IMR-90 (cell line): ENCODE results near the gene MBD1. TPM values are rescaled to one million over a fixed set of nuclear protein-coding genes. Genes with fewer than 3 reads are reported as not detected.

Source experiments
- ATAC-seq: fragments of 200-7000 bp; cut with Tn5 transposase; 2 replicates; pipeline ENCODE4 v1.9.1; 2020; ENCODE audit warnings: low read depth, mild to moderate bottlenecking, moderate library complexity
- BruUV-seq: library from RNA; stranded (reverse); fragments of 400-500 nt; replicated peaks from 2 replicates; lab custom pipeline; 2021; lab: Mats Ljungman, UMichigan
- CTCF ChIA-PET: fragments of 300-600 bp; formaldehyde crosslinking; extraction: SDS; loops from one replicate; lab custom pipeline; 2021; ENCODE audit warnings: antibody characterized with exemption; lab: Yijun Ruan, JAX
- POLR2A ChIA-PET: fragments of 300-600 bp; sonication (Branson Sonifier 250); formaldehyde crosslinking; loops from one replicate; lab custom pipeline; 2022; ENCODE audit warnings: antibody characterized with exemption; ENCODE audit not compliant: unreplicated experiment; lab: Charles Lee
- DNase-seq: peaks from one replicate; pipeline ENCODE4 v3.0.0; 2013
- H2AFZ ChIP-seq: replicated peaks from 2 replicates; pipeline ENCODE3; 2013; ENCODE audit warnings: low read length, mild to moderate bottlenecking; ENCODE audit not compliant: poor library complexity
- H2AK5ac ChIP-seq: 2 replicates; pipeline ENCODE4 v1.6.1; 2013; ENCODE audit warnings: low read depth, low read length, inconsistent platforms
- H2AK9ac ChIP-seq: replicated peaks from 2 replicates; pipeline ENCODE3; 2013; ENCODE audit warnings: mild to moderate bottlenecking, low read depth, low read length, moderate library complexity; ENCODE audit not compliant: poor library complexity
- H2BK120ac ChIP-seq: 2 replicates; pipeline ENCODE4 v1.6.1; 2013; ENCODE audit warnings: low read depth, low read length, inconsistent platforms
- H2BK15ac ChIP-seq: 3 replicates; pipeline ENCODE4 v1.6.1; 2013; ENCODE audit warnings: low read depth, low read length, inconsistent platforms
- H2BK20ac ChIP-seq: 2 replicates; pipeline ENCODE4 v1.6.1; 2013; ENCODE audit warnings: low read depth, mild to moderate bottlenecking, inconsistent platforms, low read length, moderate library complexity
- H2BK5ac ChIP-seq: 2 replicates; pipeline ENCODE4 v1.6.1; 2013; ENCODE audit warnings: mild to moderate bottlenecking, low read depth, low read length, inconsistent platforms; ENCODE audit not compliant: poor library complexity, severe bottlenecking
- H3K14ac ChIP-seq: replicated peaks from 2 replicates; pipeline ENCODE4 v1.6.1; 2013; ENCODE audit warnings: low read depth, low read length, inconsistent platforms
- H3K18ac ChIP-seq: 2 replicates; pipeline ENCODE4 v1.6.1; 2013; ENCODE audit warnings: low read depth, low read length, control low read depth
- H3K23ac ChIP-seq: 2 replicates; pipeline ENCODE4 v1.6.1; 2013; ENCODE audit warnings: low read depth, low read length, inconsistent platforms
- H3K27ac ChIP-seq: 2 replicates; pipeline ENCODE4 v1.5.1; 2013; ENCODE audit warnings: mild to moderate bottlenecking, control low read depth, low read length; ENCODE audit not compliant: insufficient read depth
- H3K27me3 ChIP-seq: 2 replicates; pipeline ENCODE4 v1.6.1; 2013; ENCODE audit warnings: low read length; ENCODE audit not compliant: control insufficient read depth, insufficient read depth
- H3K36me3 ChIP-seq: 2 replicates; pipeline ENCODE4 v1.6.1; 2013; ENCODE audit warnings: low read length, mixed read lengths; ENCODE audit not compliant: control insufficient read depth, insufficient read depth
- H3K4ac ChIP-seq: 2 replicates; pipeline ENCODE4 v1.6.1; 2013; ENCODE audit warnings: low read depth, low read length, inconsistent platforms
- H3K4me1 ChIP-seq: 2 replicates; pipeline ENCODE4 v1.6.1; 2013; ENCODE audit warnings: low read length, mixed read lengths; ENCODE audit not compliant: control insufficient read depth, insufficient read depth
- H3K4me2 ChIP-seq: 2 replicates; pipeline ENCODE4 v1.6.1; 2013; ENCODE audit warnings: low read depth, mild to moderate bottlenecking, control low read depth, low read length, moderate library complexity
- H3K4me3 ChIP-seq: 2 replicates; pipeline ENCODE4 v1.5.1; 2013; ENCODE audit warnings: low read depth, mild to moderate bottlenecking, control low read depth, low read length, moderate library complexity; ENCODE audit not compliant: insufficient read depth
- H3K56ac ChIP-seq: 2 replicates; pipeline ENCODE4 v1.6.1; 2013; ENCODE audit warnings: low read length, inconsistent platforms; ENCODE audit not compliant: insufficient read depth; ENCODE audit errors: extremely low read depth
- H3K79me1 ChIP-seq, 2 experiments: 2 replicates each; pipeline ENCODE4 v1.6.1; 2013; ENCODE audit warnings: low read length in 2 of 2, inconsistent platforms in 1 of 2, low read depth in 1 of 2
- H3K9ac ChIP-seq: 2 replicates; pipeline ENCODE4 v1.6.1; 2013; ENCODE audit warnings: low read depth, low read length, control low read depth
- H3K9me1 ChIP-seq: 2 replicates; pipeline ENCODE4 v1.6.1; 2013; ENCODE audit warnings: low read length, inconsistent platforms; ENCODE audit not compliant: insufficient read depth
- H3K9me3 ChIP-seq: 2 replicates; pipeline ENCODE4 v1.6.1; 2013; ENCODE audit warnings: low read length; ENCODE audit not compliant: control insufficient read depth, insufficient read depth
- H4K20me1 ChIP-seq: 2 replicates; pipeline ENCODE4 v1.6.1; 2013; ENCODE audit warnings: low read length, inconsistent platforms; ENCODE audit not compliant: insufficient read depth
- H4K5ac ChIP-seq: 2 replicates; pipeline ENCODE4 v1.6.1; 2013; ENCODE audit warnings: mild to moderate bottlenecking, low read depth, low read length, control low read depth
- H4K8ac ChIP-seq, 2 experiments: 2 replicates each; pipeline ENCODE4 v1.6.1; 2013; ENCODE audit warnings: low read depth in 2 of 2, low read length in 2 of 2, control low read depth in 1 of 2, inconsistent platforms in 1 of 2
- H4K91ac ChIP-seq: 2 replicates; pipeline ENCODE4 v1.6.1; 2013; ENCODE audit warnings: low read depth, low read length, inconsistent platforms; ENCODE audit not compliant: insufficient read depth
- CHD1 ChIP-seq: IDR thresholded peaks from 2 replicates; pipeline ENCODE4 v1.6.1; 2012; ENCODE audit warnings: low read depth, low read length, improper control_type of control experiment
- FOS ChIP-seq: fragments of 150-350 bp; IDR thresholded peaks from 2 replicates; pipeline ENCODE4 v1.6.1; 2016; ENCODE audit warnings: low read depth, low read length
- MAFK ChIP-seq: IDR thresholded peaks from 2 replicates; pipeline ENCODE4 v1.6.1; 2012; ENCODE audit warnings: low read depth, low read length, improper control_type of control experiment
- MXI1 ChIP-seq: IDR thresholded peaks from 2 replicates; pipeline ENCODE4 v1.6.1; 2012; ENCODE audit warnings: low read depth, mild to moderate bottlenecking, low read length, moderate library complexity, borderline replicate concordance
- NFE2L2 ChIP-seq: fragments of 150-350 bp; IDR thresholded peaks from 2 replicates; pipeline ENCODE4 v1.6.1; 2016; ENCODE audit warnings: low read depth, mild to moderate bottlenecking, low read length
- POLR2A ChIP-seq: IDR thresholded peaks from 2 replicates; pipeline ENCODE4 v1.6.1; 2012; ENCODE audit warnings: mild to moderate bottlenecking, low read depth, low read length
- RCOR1 ChIP-seq: IDR thresholded peaks from 2 replicates; pipeline ENCODE4 v1.6.1; 2012; ENCODE audit warnings: mild to moderate bottlenecking, low read length, improper control_type of control experiment; ENCODE audit not compliant: insufficient replicate concordance
- RFX5 ChIP-seq: IDR thresholded peaks from 2 replicates; pipeline ENCODE4 v1.8.0; 2012; ENCODE audit warnings: low read depth, mild to moderate bottlenecking, low read length, moderate library complexity
- SMC3 ChIP-seq: fragments of 150-350 bp; IDR thresholded peaks from 2 replicates; pipeline ENCODE4 v1.6.1; 2016; ENCODE audit warnings: low read depth, mild to moderate bottlenecking, antibody characterized with exemption, low read length, moderate library complexity
- WGBS, 2 experiments: methylation state at CpG; one replicate each; pipeline versions ENCODE4 v1.1.5 to v1.1.7; 2013; ENCODE audit warnings: missing lambda C conversion rate in 2 of 2; ENCODE audit not compliant: insufficient read length in 1 of 2; ENCODE audit errors: extremely low coverage in 2 of 2; 5-methylcytosine and 5-hydroxymethylcytosine counted together
- dilution Hi-C: fragments of 300-500 bp; cut with HindIII; formaldehyde crosslinking; loops from one replicate; pipeline ENCODE4 v1.14.3; 2018; ENCODE audit warnings: low sequenced_read_pairs; ENCODE audit not compliant: unreplicated experiment
- in situ Hi-C: fragments of 300-500 bp; cut with MboI; formaldehyde crosslinking; loops from 3 replicates; pipeline ENCODE4 v1.14.3; 2019; ENCODE audit warnings: low sequenced_read_pairs, inconsistent platforms, mixed read lengths
- intact Hi-C: fragments of 100-400 bp; cut with micrococcal nuclease; formaldehyde crosslinking; loops from 2 replicates; pipeline ENCODE4 v1.10.0; 2022
- polyA plus RNA-seq, 3 experiments: library from polyadenylated mRNA; depleted of rRNA; stranded (reverse); fragments of >200 nt; gene quantifications; 2 replicates each; pipeline ENCODE4 v1.2.3, GENCODE V29; 2012; ENCODE audit warnings: low replicate concordance in 1 of 3
- total RNA-seq: library from RNA; depleted of rRNA; stranded (reverse); fragments of >200 nt; gene quantifications from 2 replicates; pipeline ENCODE4 v1.2.3, GENCODE V29; 2012
- TF ChIP-seq, protein P1 (sequence below): conservative IDR thresholded peaks from 2 replicates; pipeline ENCODE4 v1.5.1; 2012; ENCODE audit warnings: mild to moderate bottlenecking, low read depth, low read length, improper control_type of control experiment
- TF ChIP-seq, protein P2 (sequence below): fragments of 150-350 bp; IDR thresholded peaks from 2 replicates; pipeline ENCODE4 v1.6.1; 2016; ENCODE audit warnings: low read depth, mild to moderate bottlenecking, low read length, moderate library complexity, borderline replicate concordance

The MBD1 gene
- total and polyA plus RNA-seq, 2 of the 4 experiments (the other 2 are of a cell fraction), result 31.7 to 56.5 TPM

DNA sequence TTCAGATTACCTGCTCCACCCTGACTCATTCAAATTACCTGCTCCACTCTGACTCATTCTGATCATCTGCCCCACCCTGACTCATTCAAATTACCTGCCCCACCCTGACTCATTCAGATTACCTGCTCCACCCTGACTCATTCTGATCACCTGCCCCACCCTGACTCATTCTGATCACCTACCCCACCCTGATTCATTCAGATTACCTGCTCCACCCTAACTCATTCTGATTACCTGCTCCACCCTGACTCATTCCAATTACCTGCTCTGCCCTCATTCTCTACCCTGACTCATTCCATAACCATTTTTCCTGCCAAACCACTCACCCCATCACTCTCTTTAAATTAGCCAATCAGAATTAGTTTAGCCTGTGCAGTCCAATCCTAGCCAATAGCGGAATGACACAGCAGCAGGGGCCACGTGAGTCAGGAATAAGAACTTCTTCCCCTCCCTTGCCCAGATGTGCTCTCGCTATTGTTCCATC is 41.2 kb downstream of the MBD1 start:
- CTCF ChIA-PET, result no interaction called here
- in situ Hi-C loops, result no loop called here

More for the DNA sequence above, 41.2 kb downstream of the MBD1 start:
- H3K27ac ChIP-seq, result no peak overlapping the region
- no peak overlapping the region for H2AK9ac ChIP-seq
- TF ChIP-seq POLR2A (no peak), SMC3 (no peak), MAFK (no peak), FOS (no peak), NFE2L2 (no peak), MXI1 (no peak), CHD1 (no peak), RCOR1 (no peak), RFX5 (no peak)
- TF ChIP-seq, protein P1, sequence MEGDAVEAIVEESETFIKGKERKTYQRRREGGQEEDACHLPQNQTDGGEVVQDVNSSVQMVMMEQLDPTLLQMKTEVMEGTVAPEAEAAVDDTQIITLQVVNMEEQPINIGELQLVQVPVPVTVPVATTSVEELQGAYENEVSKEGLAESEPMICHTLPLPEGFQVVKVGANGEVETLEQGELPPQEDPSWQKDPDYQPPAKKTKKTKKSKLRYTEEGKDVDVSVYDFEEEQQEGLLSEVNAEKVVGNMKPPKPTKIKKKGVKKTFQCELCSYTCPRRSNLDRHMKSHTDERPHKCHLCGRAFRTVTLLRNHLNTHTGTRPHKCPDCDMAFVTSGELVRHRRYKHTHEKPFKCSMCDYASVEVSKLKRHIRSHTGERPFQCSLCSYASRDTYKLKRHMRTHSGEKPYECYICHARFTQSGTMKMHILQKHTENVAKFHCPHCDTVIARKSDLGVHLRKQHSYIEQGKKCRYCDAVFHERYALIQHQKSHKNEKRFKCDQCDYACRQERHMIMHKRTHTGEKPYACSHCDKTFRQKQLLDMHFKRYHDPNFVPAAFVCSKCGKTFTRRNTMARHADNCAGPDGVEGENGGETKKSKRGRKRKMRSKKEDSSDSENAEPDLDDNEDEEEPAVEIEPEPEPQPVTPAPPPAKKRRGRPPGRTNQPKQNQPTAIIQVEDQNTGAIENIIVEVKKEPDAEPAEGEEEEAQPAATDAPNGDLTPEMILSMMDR, result no peak
- TF ChIP-seq, protein P2, sequence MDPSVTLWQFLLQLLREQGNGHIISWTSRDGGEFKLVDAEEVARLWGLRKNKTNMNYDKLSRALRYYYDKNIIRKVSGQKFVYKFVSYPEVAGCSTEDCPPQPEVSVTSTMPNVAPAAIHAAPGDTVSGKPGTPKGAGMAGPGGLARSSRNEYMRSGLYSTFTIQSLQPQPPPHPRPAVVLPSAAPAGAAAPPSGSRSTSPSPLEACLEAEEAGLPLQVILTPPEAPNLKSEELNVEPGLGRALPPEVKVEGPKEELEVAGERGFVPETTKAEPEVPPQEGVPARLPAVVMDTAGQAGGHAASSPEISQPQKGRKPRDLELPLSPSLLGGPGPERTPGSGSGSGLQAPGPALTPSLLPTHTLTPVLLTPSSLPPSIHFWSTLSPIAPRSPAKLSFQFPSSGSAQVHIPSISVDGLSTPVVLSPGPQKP, result no peak
- H4K5ac ChIP-seq, result no peak overlapping the region
- H3K14ac ChIP-seq, result no peak overlapping the region
- H2BK5ac ChIP-seq, result no peak overlapping the region
- dilution Hi-C loops (no loop called here), intact Hi-C loops (no loop called here)
- WGBS, 2 experiments, result 80% methylated on average over 1 of the region's 3 CpGs; no CpG with 5 or more reads in 1 of the 2 experiments
- no peak overlapping the region for H3K56ac ChIP-seq
- no peak overlapping the region for H2AFZ ChIP-seq
- no peak overlapping the region for H3K23ac ChIP-seq
- no peaks in the 10 kb centered on the region for H3K9me3 ChIP-seq
- H4K91ac ChIP-seq, result no peak overlapping the region
- no peaks in the 10 kb centered on the region for H3K27me3 ChIP-seq
- H2BK120ac ChIP-seq, result no peak overlapping the region
- no peak overlapping the region for H2BK20ac ChIP-seq
- no peak for DNase-seq
- no peak overlapping the region for H3K9ac ChIP-seq
- H3K9me1 ChIP-seq, result no peaks in the 10 kb centered on the region
- H4K8ac ChIP-seq, result no peak overlapping the region
- no peaks in the 10 kb centered on the region for H3K4me1 ChIP-seq
- POLR2A ChIA-PET, result no interaction called here
- H3K4ac ChIP-seq, result no peak overlapping the region
- H2BK15ac ChIP-seq, result no peak overlapping the region
- no peak for ATAC-seq
- no peak overlapping the region for H3K18ac ChIP-seq
- no TSS peak for BruUV-seq
- no peak overlapping the region for H3K4me2 ChIP-seq
- no peaks in the 10 kb centered on the region for H4K20me1 ChIP-seq
- H2AK5ac ChIP-seq, result no peak overlapping the region
- no peak overlapping the region for H3K4me3 ChIP-seq
- H3K79me1 ChIP-seq, result no peaks in the 10 kb centered on the region
- no peaks in the 10 kb centered on the region for H3K36me3 ChIP-seq
